Mesodermal cell (in vitro differentiated cells): Measurements from ENCODE around the gene PRDM16.

Experiments used
- H3K27ac ChIP-seq: 2 replicates; pipeline ENCODE4 v1.7.0; 2013; ENCODE audit warnings: mild to moderate bottlenecking, low read depth, low read length, moderate library complexity; ENCODE audit not compliant: severe bottlenecking
- H3K36me3 ChIP-seq: 2 replicates; pipeline ENCODE4 v1.7.1; 2013; ENCODE audit warnings: mild to moderate bottlenecking, low read length, moderate library complexity; ENCODE audit not compliant: control insufficient read depth, insufficient read depth
- H3K4me1 ChIP-seq: one replicate; pipeline ENCODE4 v1.7.1; 2013; ENCODE audit warnings: mild to moderate bottlenecking, low read length; ENCODE audit not compliant: insufficient read depth, control insufficient read depth, poor library complexity, severe bottlenecking
- H3K4me3 ChIP-seq: 2 replicates; pipeline ENCODE4 v1.7.0; 2013; ENCODE audit warnings: low read length, control low read depth, mild to moderate bottlenecking; ENCODE audit not compliant: insufficient read depth, poor library complexity, severe bottlenecking; ENCODE audit errors: extremely low read depth
- H3K9me3 ChIP-seq: 2 replicates; pipeline ENCODE4 v1.7.1; 2013; ENCODE audit warnings: mild to moderate bottlenecking, low read length, moderate library complexity; ENCODE audit not compliant: control insufficient read depth
- WGBS, 2 experiments: methylation state at CpG; one replicate each; pipeline ENCODE4 v1.1.5; 2013; ENCODE audit warnings: missing lambda C conversion rate in 2 of 2; ENCODE audit not compliant: insufficient coverage in 2 of 2; 5-methylcytosine and 5-hydroxymethylcytosine counted together

The PRDM16 gene

DNA sequence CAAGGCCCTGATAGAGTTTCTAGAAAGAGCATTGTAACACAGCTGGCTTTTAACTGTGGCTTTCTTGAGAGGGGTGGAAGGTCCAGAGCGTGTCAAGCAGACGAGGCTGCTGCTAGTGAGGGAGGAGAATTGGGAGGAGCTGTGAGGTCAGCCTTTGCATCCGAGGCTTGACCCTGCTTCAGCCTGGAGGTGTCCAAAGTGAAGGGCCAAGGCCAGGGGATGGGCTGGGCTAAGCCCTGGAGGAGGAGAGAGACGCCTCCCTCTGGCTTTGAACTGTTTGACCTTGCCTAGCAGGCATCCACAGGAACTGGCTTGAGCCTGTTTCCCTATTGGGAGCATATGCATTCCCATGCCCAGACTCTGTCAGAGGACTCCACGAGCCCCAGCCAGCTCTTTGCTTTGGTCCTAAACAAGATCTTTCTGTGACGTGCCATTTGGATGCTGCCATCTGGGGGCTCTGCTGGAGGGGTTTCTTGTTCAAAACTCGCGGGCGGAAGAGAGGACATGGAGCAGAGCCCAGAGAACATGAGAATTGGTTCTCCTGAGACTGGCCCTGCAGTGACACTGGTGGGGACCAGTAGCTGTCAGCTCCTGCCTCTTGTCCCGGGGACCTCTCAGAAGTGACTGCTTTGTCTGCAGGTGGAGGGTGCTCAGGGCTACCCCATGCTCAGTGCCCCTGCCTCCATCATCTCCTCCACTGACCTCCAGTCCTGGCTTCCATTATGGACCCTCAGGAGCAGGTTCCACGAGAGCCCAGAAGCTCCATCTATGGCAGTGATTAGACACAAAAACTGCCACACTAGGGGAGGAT lies 42.2 kb upstream of the PRDM16 start:
- Histone ChIP-seq H3K9me3 (peaks cover 21% of the 10 kb centered on the region), H3K36me3 (no peaks in the 10 kb centered on the region), H3K4me1 (no peaks in the 10 kb centered on the region), H3K4me3 (no peak overlapping the region), H3K27ac (no peak overlapping the region)
- WGBS, 2 experiments = 73 to 80% methylated on average over 10 to 11 of the region's 11 CpGs

DNA sequence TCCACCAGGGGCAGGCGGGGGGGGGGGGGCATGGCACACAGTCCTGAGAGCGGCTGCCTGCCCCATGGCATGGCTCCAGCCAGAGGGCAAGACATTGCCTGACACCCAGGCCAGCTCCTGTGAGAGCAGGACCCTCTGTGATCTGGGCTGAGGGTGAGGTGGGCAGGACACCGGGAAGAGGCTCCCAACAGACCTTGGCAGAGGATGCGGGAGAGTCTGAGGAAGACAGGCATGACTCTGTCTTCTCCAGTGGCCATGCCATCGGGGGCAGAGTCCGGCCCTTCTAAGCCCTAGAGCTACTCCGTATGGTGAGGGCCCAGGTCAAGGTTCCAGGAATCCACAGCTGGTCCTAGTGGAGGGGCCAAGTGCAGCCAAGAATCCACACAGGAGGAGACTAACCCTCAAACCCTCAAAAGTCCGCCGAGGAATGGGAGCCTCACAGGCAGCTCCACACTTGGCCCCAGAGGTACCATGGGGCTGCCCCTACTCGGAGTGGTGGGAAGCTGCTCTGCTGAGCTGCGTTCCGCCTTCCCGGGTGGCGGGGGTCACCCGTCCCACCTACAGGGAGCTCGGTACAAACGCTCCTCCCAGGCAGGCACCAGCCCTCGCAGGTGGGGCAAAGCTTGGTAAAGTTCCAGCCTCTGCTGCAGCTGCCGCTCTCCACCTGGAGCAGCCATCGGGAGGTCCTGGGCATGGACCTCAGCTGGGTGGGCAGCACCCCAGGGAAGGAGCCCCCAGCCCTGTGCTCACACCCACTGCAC lies 41.2 kb upstream of the PRDM16 start:
- no peaks in the 10 kb centered on the region for H3K4me1 ChIP-seq
- no peaks in the 10 kb centered on the region for H3K36me3 ChIP-seq
- 80 to 90% methylated on average over 17 to 19 of the region's 20 CpGs for WGBS, 2 experiments
- H3K9me3 ChIP-seq = peaks cover 25% of the 10 kb centered on the region
- no peak overlapping the region for H3K27ac ChIP-seq
- H3K4me3 ChIP-seq = no peak overlapping the region

DNA sequence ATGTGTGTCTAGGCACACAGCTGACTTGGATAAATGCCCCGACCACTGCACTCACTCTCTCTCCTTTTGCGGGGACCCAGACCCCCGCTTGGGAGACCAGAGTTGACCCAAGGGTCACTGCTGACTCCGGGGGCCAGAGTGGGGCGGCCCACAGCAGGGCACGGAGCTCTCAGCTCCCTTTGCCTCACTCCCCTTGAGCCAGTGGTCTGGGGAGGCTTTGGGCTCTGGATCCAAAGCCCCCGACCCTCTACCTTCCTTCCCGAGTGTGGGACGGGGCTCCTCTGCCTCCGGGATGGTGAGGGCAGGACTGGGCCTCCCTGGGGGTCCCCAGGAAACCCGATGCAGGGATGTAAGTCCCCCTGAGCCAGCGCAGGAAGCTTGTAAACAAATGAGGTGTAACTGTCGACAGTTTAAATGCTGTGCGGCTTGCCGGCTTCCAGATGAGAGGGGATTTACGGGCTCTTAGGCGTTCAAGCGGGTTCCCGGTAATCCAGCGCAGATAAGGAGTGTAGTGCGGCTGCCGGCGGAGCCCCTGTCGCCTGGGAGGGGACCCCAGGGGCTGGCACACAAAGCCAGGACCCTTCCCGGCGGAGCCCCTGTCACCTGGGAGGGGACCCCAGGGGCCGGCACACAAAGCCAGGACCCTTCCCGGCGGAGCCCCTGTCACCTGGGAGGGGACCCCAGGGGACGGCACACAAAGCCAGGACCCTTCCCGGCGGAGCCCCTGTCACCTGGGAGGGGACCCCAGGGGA lies 40.3 kb upstream of the PRDM16 start:
- H3K27ac ChIP-seq = no peak overlapping the region
- peaks cover 25% of the 10 kb centered on the region for H3K9me3 ChIP-seq
- 87 to 93% methylated on average over 20 to 24 of the region's 32 CpGs for WGBS, 2 experiments
- no peaks in the 10 kb centered on the region for H3K36me3 ChIP-seq
- H3K4me3 ChIP-seq = no peak overlapping the region
- H3K4me1 ChIP-seq = no peaks in the 10 kb centered on the region

DNA sequence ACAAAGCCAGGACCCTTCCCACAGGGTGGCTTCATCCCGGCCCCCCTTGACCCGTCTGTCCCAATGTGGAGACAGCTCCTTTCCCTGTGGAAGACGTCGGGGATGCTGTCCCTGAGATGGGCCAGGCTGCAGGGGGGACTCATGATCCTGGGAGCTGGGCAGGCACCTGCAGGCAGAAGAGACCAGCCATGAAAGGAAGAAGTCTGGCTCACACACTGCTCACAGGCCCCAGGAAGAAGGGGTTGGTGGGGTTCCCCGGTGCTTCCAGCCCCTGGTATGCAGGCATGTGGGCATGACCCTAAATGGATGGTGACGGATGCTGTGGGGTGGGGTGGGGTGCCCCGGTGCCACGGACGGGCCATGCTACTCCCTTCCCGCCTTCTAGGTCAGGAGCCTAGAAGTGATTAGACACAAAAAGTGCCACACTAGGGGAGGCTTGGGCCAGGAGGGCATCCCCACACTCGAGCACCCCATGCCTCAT lies 39.5 kb upstream of the PRDM16 start:
- Histone ChIP-seq H3K36me3 (no peaks in the 10 kb centered on the region), H3K9me3 (peaks cover 25% of the 10 kb centered on the region), H3K27ac (no peak overlapping the region), H3K4me1 (no peaks in the 10 kb centered on the region), H3K4me3 (no peak overlapping the region)
- 82 to 86% methylated on average over 9 to 11 of the region's 11 CpGs for WGBS, 2 experiments

DNA sequence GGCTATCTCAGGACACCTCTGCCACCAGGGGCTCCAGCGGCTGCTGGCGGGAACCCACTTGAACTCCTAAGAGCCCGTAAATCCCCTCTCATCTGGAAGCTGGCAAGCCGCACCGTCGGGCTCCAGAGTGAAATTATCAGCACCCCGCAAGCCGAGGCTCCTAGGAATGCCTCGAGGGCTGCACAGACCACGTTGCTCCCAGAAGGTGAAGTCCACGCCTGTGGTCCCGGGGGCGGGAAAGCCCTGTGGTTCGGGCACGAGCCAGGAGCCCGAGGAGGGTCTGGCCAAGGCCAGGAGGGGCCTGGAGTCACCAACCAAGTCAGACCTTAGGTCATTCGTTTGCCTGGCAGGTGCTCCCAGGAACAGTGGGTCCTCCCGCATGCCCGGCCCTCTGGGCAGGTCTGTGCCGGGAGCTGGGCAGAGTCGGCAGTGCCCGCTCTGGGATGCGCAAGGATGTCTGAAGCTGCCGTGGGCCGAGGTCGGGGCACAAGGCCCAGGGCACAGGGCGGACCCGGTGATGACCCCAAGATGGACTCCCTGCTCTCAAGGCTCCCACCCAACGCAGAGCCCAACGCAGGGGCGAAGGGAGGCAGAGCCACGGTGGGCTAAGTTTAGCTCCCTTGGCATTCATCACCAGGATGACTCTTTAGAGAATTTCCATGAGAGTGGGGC lies 38.9 kb upstream of the PRDM16 start:
- Histone ChIP-seq H3K9me3 (peaks cover 25% of the 10 kb centered on the region), H3K36me3 (no peaks in the 10 kb centered on the region), H3K4me1 (no peaks in the 10 kb centered on the region), H3K4me3 (no peak overlapping the region), H3K27ac (no peak overlapping the region)
- WGBS, 2 experiments = 90 to 94% methylated on average over 31 to 32 of the region's 32 CpGs

DNA sequence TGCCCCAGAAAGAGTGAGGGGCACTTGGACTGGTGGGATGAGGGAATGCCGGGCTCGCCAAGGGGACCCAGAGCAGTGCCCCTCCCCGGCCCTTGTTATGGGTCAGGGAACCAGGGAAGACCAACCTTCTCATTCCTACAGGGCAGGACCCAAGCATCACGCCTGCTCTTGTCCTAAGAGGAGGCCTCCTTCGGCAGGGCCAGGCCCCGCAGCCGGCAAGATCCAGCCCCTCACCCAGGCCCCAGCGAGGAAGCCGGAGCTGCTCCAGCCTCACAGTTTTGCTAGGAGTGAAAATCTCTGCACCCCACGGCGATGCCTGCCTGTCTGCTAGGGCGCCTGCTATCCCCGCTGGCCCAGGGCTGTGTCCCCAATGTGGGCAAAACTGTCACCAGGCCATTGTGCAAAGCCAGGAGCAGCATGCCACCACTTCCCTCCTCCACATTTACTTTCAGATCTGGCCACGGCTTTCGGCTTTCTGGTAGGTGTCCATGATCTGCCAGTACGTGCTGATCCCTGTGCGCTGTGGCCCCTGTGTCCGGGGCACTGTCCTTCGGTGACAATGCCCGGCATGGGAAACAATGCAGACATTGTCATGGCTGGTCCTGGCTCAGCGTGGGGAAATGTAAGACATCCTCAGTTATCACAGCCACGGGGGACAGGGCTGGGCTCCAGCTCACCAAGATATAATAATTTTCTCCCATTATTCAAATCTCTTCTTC lies 38.2 kb upstream of the PRDM16 start:
- no peaks in the 10 kb centered on the region for H3K36me3 ChIP-seq
- H3K27ac ChIP-seq = no peak overlapping the region
- H3K4me1 ChIP-seq = no peaks in the 10 kb centered on the region
- 88 to 90% methylated on average over 19 to 22 of the region's 22 CpGs for WGBS, 2 experiments
- no peak overlapping the region for H3K4me3 ChIP-seq
- peaks cover 25% of the 10 kb centered on the region for H3K9me3 ChIP-seq

DNA sequence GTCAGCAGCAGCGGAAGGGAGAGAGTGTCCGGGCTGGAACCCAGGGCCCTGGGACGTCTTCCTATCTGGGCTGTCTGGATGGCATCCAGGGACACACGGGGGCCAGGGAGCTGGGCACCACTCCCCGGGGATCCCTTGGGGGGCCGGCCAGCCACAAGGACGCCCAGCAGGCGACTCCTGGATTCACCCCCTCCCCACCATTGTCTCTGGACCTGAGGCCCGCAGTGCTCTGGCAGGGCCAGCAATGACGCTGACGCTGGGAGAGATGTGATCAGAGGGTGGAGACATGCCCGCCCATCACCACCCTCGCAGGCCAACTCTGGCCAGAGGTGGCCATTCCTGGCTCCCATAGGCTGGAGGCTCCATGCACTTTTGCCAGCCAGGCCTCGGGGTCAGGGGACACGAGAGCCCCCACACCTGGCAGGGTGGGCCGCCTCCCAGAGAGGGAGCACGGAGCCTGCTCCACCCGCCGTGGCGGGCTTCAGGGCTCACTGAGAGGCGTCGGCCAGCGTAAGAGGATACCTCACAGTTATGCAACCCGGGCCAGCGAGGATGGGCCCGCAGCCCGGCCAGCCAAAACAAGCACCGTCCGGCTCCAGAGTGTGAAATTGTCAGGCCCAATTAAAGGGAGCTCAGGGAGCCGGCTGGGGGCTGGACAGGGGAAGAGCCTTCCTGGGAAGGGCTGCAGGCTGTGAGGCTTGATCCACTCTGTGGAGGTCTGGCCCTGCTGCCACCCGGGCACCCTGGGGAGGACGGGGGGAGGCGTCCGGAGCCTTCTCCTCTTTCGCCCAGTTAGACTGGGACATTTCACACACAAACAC lies 37.4 kb upstream of the PRDM16 start:
- H3K36me3 ChIP-seq = no peaks in the 10 kb centered on the region
- WGBS, 2 experiments = 87 to 88% methylated on average over 27 of the region's 35 CpGs
- H3K4me3 ChIP-seq = no peak overlapping the region
- H3K27ac ChIP-seq = no peak overlapping the region
- no peaks in the 10 kb centered on the region for H3K4me1 ChIP-seq
- H3K9me3 ChIP-seq = peaks cover 19% of the 10 kb centered on the region

DNA sequence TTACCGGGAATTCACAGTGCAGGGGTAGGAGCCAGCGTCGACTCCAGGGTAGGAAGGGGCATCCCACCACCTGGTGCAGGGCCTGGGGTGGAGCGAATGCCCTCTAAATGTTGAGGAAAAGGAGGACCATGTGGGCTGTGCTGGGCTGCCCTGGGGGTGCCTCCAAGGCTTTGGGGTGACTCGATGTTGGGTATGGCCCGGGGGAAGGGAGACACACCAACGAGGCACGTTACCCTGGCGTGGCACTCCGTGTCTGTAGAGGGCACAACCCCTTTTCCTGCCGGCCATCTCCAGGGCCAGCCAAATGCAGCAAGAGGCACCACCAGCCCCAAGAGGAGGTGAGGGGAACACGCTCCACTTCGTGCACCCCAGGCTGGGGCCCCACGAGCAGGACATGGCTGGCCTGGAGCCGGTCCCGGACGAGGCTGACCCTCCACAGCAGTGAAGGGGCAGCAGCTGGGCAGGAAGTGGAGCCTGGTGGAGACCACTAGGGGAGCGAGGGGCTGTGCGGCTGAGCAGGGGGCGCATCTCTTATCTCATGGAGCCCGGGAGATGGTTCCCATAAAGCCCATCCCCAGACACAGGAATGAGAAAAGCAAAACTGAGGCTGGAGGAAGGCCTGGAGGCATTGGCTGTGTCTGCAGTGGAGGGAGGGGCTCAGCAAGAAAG lies 36.5 kb upstream of the PRDM16 start:
- H3K4me3 ChIP-seq = no peak overlapping the region
- peaks cover 14% of the 10 kb centered on the region for H3K9me3 ChIP-seq
- H3K36me3 ChIP-seq = no peaks in the 10 kb centered on the region
- no peak overlapping the region for H3K27ac ChIP-seq
- H3K4me1 ChIP-seq = no peaks in the 10 kb centered on the region
- WGBS, 2 experiments = 93% methylated on average over 15 to 21 of the region's 21 CpGs
